Heart left ventricle (tissue), 13 donors: ENCODE data around the gene TMEM120A.

Experiments used
- CTCF ChIP-seq, 12 donors: fragments of 200-600 bp; sonication (generic) in 4 of 12; IDR thresholded peaks; one replicate each; pipeline versions ENCODE4 v1.5.0 to v1.8.0; 2018 to 2022; ENCODE audit warnings: antibody characterized with exemption in 12 of 12, mild to moderate bottlenecking in 5 of 12
- POLR2A ChIP-seq, 2 donors: fragments of 450-650 bp; IDR thresholded peaks; one replicate each; pipeline ENCODE4 v1.6.1; 2017; ENCODE audit warnings: antibody characterized with exemption in 2 of 2, mild to moderate bottlenecking in 2 of 2, moderate library complexity in 2 of 2
- donor health status: ischemic (EF 13 %, LVEDD 7.1; RV severe dilation, severe dysfunction).
- donor health status: DM: no; HTN: yes; CAD: no.
- donor health status: DM: no; HTN: no; CAD: no.
- donor health status: ischemic (EF 25% LVEDD 6.9; RV normal size, moderate dysfunction).
- donor health status: ischemic (EF 25% LVEDD 5.7; RV mildly dilated, moderate dysfunction).
- donor health status: ischemic (EF 35%, LVEDD 5.7; RV mildly dilated, moderate dysfunction).
- donor health status: nonischemic (EF 11% LVEDD 7.7; RV severe dilation, severe dysfunction).
- donor health status: DM: yes; HTN: yes; CAD: no.
- donor health status: PGD.
- donor health status: ischemic (EF 29% LVEDD 5.4; RV normal size, mild dysfunction).
- donor health status: nonischemic (EF 23%, LVEDD 6.1; RV moderate dilation, normal function).

DNA sequence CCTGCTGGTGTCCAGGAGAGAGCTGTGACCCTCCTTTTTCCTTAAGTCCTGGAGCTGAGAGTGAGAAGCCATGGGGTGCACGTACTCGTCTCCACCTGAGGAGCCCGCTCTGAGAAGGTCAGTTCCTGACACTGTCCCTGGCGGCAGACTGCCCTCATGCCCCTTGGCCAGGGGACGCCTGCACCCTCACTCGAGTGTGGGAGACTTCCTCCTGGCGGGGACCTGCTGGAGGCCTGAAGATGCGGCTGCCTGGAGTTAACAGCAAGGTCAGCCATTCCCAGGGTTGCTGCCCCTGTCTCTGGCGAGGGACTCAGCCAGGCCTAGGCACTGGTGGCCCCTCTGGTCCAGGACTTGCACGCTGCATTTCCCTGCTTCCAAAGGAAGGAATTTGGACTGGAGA lies 26.4 kb downstream of the TMEM120A start:
- TF ChIP-seq CTCF (IDR thresholded peaks at IDR 0.05) (no peak), POLR2A (IDR thresholded peaks at IDR 0.05) (no peak)
